ENCODE data around the gene SNRNP25.
A peak's percentile ranks its signal among the peaks of the same experiment; 100 is the strongest.

The SNRNP25 gene

DNA sequence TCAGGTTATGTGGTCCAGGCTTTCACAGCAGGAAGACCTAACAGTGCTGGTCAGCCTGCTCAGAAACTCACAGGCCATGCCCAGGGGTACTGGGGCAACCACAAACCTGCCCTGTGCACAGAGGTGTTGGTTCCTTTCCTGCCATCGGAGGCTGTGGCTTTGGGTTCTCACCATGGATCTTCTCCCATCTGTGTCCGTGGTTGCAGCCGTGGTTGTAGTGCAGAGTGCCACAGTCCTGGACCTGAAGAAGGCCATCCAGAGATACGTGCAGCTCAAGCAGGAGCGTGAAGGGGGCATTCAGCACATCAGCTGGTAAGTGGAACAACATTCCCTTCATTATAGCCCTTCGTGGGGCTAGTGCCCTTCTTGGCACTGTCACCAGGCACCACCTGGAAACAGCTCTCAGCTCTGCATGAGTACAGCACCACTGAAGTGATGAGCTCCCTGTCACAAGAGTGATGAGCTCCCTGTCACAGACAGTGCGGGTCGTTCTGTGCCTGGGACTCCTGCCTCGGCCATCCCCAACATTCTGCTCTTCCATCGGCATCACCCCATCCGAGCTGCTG is 2.0 kb downstream of the SNRNP25 start:
- H2AFZ ChIP-seq (ENCODE audit: low read depth, low read length): no peak overlapping the region
- H3K36me3 ChIP-seq (ENCODE audit: insufficient read depth, low read length): peaks cover 41% of the 10 kb centered on the region
- H3K27ac ChIP-seq (ENCODE audit: low read length): no peak overlapping the region
- no peak overlapping the region for H3K4me3 ChIP-seq (ENCODE audit: low read depth in 1 of 2, low read length in 2 of 2)
- DNase-seq: no peak
- H3K4me1 ChIP-seq (ENCODE audit: insufficient read depth, low read length): peaks cover 40% of the 10 kb centered on the region
- H4K20me1 ChIP-seq (ENCODE audit: insufficient read depth, low read length): peaks cover 18% of the 10 kb centered on the region; the same call in 1 of the 2 replicates
- peaks cover 45% of the 10 kb centered on the region for H3K79me2 ChIP-seq (ENCODE audit: insufficient read depth, low read length)
- no peak overlapping the region for H3K9ac ChIP-seq (ENCODE audit: low read depth, low read length)
- no peaks in the 10 kb centered on the region for H3K9me3 ChIP-seq (ENCODE audit: insufficient read depth, low read length, severe bottlenecking)
- no peaks in the 10 kb centered on the region for H3K27me3 ChIP-seq (ENCODE audit: insufficient read depth, low read length, poor library complexity)
- no peak for ATAC-seq (ENCODE audit: insufficient read depth, low read depth)
- TF ChIP-seq EZH2 (IDR thresholded peaks at IDR 0.05; ENCODE audit: borderline replicate concordance, low read depth, low read length, severe bottlenecking): no peak
- peak overlapping the region; percentile 79; the same call in 1 of the 2 replicates for H3K4me2 ChIP-seq (ENCODE audit: insufficient read depth, low read length)

DNA sequence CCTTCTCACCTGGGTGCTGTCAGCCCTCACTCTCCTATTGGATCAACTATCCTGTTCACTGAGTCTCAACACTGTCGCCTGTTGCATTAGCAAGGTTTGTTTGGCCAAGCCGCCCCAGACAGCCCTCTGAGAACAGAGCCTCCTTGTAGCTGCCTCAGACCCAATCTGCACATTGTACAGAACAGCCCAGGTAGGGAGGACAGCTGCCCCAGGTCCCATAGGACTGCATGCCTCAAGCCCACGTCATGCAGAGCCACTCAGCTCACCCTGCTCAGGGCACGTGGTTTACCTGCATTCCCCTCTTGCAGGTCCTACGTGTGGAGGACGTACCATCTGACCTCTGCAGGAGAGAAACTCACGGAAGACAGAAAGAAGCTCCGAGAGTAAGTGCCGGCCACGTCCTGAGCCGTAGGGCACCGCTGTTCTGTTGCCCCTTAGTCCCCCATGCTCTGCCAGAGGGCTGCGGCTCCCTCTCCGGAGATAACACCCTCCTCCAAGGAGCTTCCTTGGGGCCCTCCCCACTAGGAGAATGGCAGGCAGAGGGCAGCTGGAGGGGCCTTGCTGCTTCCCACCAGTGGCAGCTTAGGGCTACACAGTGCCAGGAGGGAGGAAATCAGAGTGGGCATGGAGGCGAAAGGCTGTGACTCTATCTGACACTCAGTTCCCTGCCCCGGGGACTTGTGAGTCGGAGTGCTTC is 2.8 kb downstream of the SNRNP25 start:
- ATAC-seq (ENCODE audit: insufficient read depth, low read depth) (no peak), DNase-seq (no peak)
- no peaks in the 10 kb centered on the region for H3K9me3 ChIP-seq (ENCODE audit: insufficient read depth, low read length, severe bottlenecking)
- peaks cover 34% of the 10 kb centered on the region for H3K36me3 ChIP-seq (ENCODE audit: insufficient read depth, low read length)
- H3K4me2 ChIP-seq (ENCODE audit: insufficient read depth, low read length): no peak overlapping the region
- peaks cover 37% of the 10 kb centered on the region for H3K79me2 ChIP-seq (ENCODE audit: insufficient read depth, low read length)
- TF ChIP-seq EZH2 (IDR thresholded peaks at IDR 0.05; ENCODE audit: borderline replicate concordance, low read depth, low read length, severe bottlenecking): no peak
- TF ChIP-seq, protein P1, sequence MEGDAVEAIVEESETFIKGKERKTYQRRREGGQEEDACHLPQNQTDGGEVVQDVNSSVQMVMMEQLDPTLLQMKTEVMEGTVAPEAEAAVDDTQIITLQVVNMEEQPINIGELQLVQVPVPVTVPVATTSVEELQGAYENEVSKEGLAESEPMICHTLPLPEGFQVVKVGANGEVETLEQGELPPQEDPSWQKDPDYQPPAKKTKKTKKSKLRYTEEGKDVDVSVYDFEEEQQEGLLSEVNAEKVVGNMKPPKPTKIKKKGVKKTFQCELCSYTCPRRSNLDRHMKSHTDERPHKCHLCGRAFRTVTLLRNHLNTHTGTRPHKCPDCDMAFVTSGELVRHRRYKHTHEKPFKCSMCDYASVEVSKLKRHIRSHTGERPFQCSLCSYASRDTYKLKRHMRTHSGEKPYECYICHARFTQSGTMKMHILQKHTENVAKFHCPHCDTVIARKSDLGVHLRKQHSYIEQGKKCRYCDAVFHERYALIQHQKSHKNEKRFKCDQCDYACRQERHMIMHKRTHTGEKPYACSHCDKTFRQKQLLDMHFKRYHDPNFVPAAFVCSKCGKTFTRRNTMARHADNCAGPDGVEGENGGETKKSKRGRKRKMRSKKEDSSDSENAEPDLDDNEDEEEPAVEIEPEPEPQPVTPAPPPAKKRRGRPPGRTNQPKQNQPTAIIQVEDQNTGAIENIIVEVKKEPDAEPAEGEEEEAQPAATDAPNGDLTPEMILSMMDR (IDR thresholded peaks at IDR 0.05; ENCODE audit: borderline replicate concordance, extremely low read depth, low read length, poor library complexity, severe bottlenecking): no peak
- H2AFZ ChIP-seq (ENCODE audit: low read depth, low read length): no peak overlapping the region
- H3K27me3 ChIP-seq (ENCODE audit: insufficient read depth, low read length, poor library complexity): no peaks in the 10 kb centered on the region
- H3K27ac ChIP-seq (ENCODE audit: low read length): no peak overlapping the region
- H3K9ac ChIP-seq (ENCODE audit: low read depth, low read length): no peak overlapping the region
- H3K4me3 ChIP-seq (ENCODE audit: low read depth in 1 of 2, low read length in 2 of 2): no peak overlapping the region
- peaks cover 33% of the 10 kb centered on the region for H3K4me1 ChIP-seq (ENCODE audit: insufficient read depth, low read length)
- peaks cover 11% of the 10 kb centered on the region; the same call in 1 of the 2 replicates for H4K20me1 ChIP-seq (ENCODE audit: insufficient read depth, low read length)

DNA sequence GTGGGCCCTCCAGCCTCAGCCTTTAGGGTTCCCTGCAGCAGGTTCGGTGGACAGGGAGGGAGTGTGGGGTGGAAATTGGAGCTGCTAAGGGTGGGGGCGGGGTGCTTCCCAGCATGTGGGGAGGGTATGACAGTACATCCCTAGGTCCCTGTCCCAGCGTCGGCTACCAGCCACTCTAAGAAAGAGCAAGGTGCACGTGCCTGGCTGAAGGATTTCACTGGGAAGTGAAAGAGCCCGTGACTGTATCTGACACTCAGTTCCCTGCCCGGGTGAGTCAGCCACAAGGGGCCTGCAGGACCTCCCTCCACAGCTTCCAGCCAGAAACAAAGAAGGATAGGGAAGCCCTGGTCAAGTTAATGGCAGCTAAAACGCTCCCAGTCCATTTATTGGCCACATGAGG is 4.1 kb downstream of the SNRNP25 start:
- no peak overlapping the region for H2AFZ ChIP-seq (ENCODE audit: low read depth, low read length)
- no peak overlapping the region for H3K4me2 ChIP-seq (ENCODE audit: insufficient read depth, low read length)
- no peaks in the 10 kb centered on the region for H3K9me3 ChIP-seq (ENCODE audit: insufficient read depth, low read length, severe bottlenecking)
- ATAC-seq (ENCODE audit: insufficient read depth, low read depth) (no peak), DNase-seq (no peak)
- no peak overlapping the region for H3K27ac ChIP-seq (ENCODE audit: low read length)
- H3K9ac ChIP-seq (ENCODE audit: low read depth, low read length): no peak overlapping the region
- H4K20me1 ChIP-seq (ENCODE audit: insufficient read depth, low read length): peaks cover 8% of the 10 kb centered on the region; the same call in 1 of the 2 replicates
- no peak overlapping the region for H3K4me3 ChIP-seq (ENCODE audit: low read depth in 1 of 2, low read length in 2 of 2)
- peaks cover 24% of the 10 kb centered on the region for H3K79me2 ChIP-seq (ENCODE audit: insufficient read depth, low read length)
- no peaks in the 10 kb centered on the region for H3K27me3 ChIP-seq (ENCODE audit: insufficient read depth, low read length, poor library complexity)
- peaks cover 32% of the 10 kb centered on the region for H3K36me3 ChIP-seq (ENCODE audit: insufficient read depth, low read length)
- TF ChIP-seq, protein P1 (IDR thresholded peaks at IDR 0.05; ENCODE audit: borderline replicate concordance, extremely low read depth, low read length, poor library complexity, severe bottlenecking): no peak
- TF ChIP-seq EZH2 (IDR thresholded peaks at IDR 0.05; ENCODE audit: borderline replicate concordance, low read depth, low read length, severe bottlenecking): no peak
- peaks cover 20% of the 10 kb centered on the region for H3K4me1 ChIP-seq (ENCODE audit: insufficient read depth, low read length)
